H1 (cell line): ENCODE measurements around the gene TCIRG1. TPM values are rescaled to one million over a fixed set of nuclear protein-coding genes. Genes with fewer than 3 reads are reported as not detected.

Experiments
- CTCF ChIA-PET: fragments of 300-600 bp; sonication (Branson Sonifier 250); formaldehyde crosslinking; loops from one replicate; lab custom pipeline; 2021; ENCODE audit not compliant: partially characterized antibody; lab: Charles Lee
- POLR2A ChIA-PET: fragments of 300-600 bp; sonication (Branson Sonifier 250); formaldehyde crosslinking; loops from one replicate; lab custom pipeline; 2021; ENCODE audit warnings: inconsistent platforms; ENCODE audit not compliant: partially characterized antibody; lab: Charles Lee
- DNase-seq, 2 experiments: peaks; one replicate each; pipeline versions ENCODE4 v3.0.0 to v3.0.0-alpha.2; 2010 to 2022; ENCODE audit warnings: low spot score in 2 of 2, low read depth in 1 of 2, mixed read lengths in 1 of 2
- FAIRE-seq: peaks from 2 replicates; lab custom pipeline; 2011; peaks lifted over from hg19 to GRCh38; lab: Jason Lieb, UNC
- H2AFZ ChIP-seq: 2 replicates; pipeline ENCODE4 v1.8.1; 2012; ENCODE audit warnings: low read length, inconsistent platforms
- H2AK5ac ChIP-seq: 2 replicates; pipeline ENCODE4 v1.6.1; 2013; ENCODE audit warnings: low read depth, low read length
- H2BK120ac ChIP-seq: replicated peaks from 2 replicates; pipeline ENCODE3; 2013; ENCODE audit warnings: low read depth, low read length, inconsistent platforms
- H2BK12ac ChIP-seq: 2 replicates; pipeline ENCODE4 v1.6.1; 2013; ENCODE audit warnings: low read depth, low read length
- H2BK15ac ChIP-seq: 2 replicates; pipeline ENCODE4 v1.6.1; 2013; ENCODE audit warnings: low read length
- H2BK20ac ChIP-seq: 2 replicates; pipeline ENCODE4 v1.6.1; 2013; ENCODE audit warnings: low read length
- H2BK5ac ChIP-seq: 2 replicates; pipeline ENCODE4 v1.6.1; 2013; ENCODE audit warnings: low read depth, low read length
- H3K14ac ChIP-seq: 2 replicates; pipeline ENCODE4 v1.6.1; 2013; ENCODE audit warnings: inconsistent platforms; ENCODE audit not compliant: insufficient read length
- H3K18ac ChIP-seq: 2 replicates; pipeline ENCODE4 v1.6.1; 2013; ENCODE audit warnings: low read length; ENCODE audit errors: extremely low read depth
- H3K23ac ChIP-seq: 2 replicates; pipeline ENCODE4 v1.6.1; 2013; ENCODE audit warnings: inconsistent platforms; ENCODE audit not compliant: insufficient read length
- H3K23me2 ChIP-seq: 2 replicates; pipeline ENCODE4 v1.6.1; 2013; ENCODE audit warnings: low read depth, low read length
- H3K27ac ChIP-seq: 2 replicates; pipeline ENCODE4 v1.6.1; 2011; ENCODE audit warnings: low read depth, low read length, inconsistent platforms
- H3K27me3 ChIP-seq, 4 experiments: replicated peaks in 1 of 4; 1 replicate in 1 of 4; 2 replicates in 3 of 4; pipeline versions ENCODE4 v1.6.1 to v1.8.1; 2011 to 2013; ENCODE audit warnings: low read length in 3 of 4, mild to moderate bottlenecking in 3 of 4, inconsistent platforms in 2 of 4, mixed read lengths in 2 of 4, moderate library complexity in 1 of 4; ENCODE audit not compliant: control insufficient read depth in 3 of 4, insufficient read depth in 3 of 4; ENCODE audit errors: extremely low read depth in 1 of 4
- H3K36me3 ChIP-seq, 4 experiments: 2 replicates each; pipeline versions ENCODE4 v1.6.1 to v1.8.1; 2011 to 2013; ENCODE audit warnings: mild to moderate bottlenecking in 4 of 4, low read length in 3 of 4, moderate library complexity in 2 of 4, control low read depth in 1 of 4, inconsistent platforms in 1 of 4; ENCODE audit not compliant: insufficient read depth in 4 of 4, control insufficient read depth in 2 of 4
- H3K4ac ChIP-seq: replicated peaks from 2 replicates; pipeline ENCODE3; 2013; ENCODE audit warnings: low read length, low read depth, mixed read lengths, inconsistent platforms; ENCODE audit not compliant: insufficient read length
- H3K4me1 ChIP-seq, 4 experiments: replicated peaks in 1 of 4; 1 replicate in 1 of 4; 2 replicates in 3 of 4; pipeline versions ENCODE4 v1.6.1 to v1.8.1; 2011 to 2013; ENCODE audit warnings: low read length in 3 of 4, inconsistent platforms in 2 of 4, mixed read lengths in 1 of 4; ENCODE audit not compliant: insufficient read depth in 4 of 4, control insufficient read depth in 3 of 4
- H3K4me2 ChIP-seq, 2 experiments: 2 replicates each; pipeline versions ENCODE4 v1.6.1 to v1.8.1; 2011 to 2013; ENCODE audit warnings: low read depth in 2 of 2, low read length in 2 of 2, control low read depth in 1 of 2, inconsistent platforms in 1 of 2, mild to moderate bottlenecking in 1 of 2; ENCODE audit not compliant: insufficient read depth in 1 of 2
- H3K4me3 ChIP-seq, 4 experiments: fragments of 200-600, 300-600 bp in 1 of 4; sonication (generic), shearing (Covaris generic), sonication (Bioruptor Twin) in 1 of 4; 2 replicates each; pipeline versions ENCODE4 v1.5.1 to v1.8.1; 2011 to 2016; ENCODE audit warnings: low read length in 4 of 4, low read depth in 3 of 4, control low read depth in 2 of 4, inconsistent platforms in 2 of 4, mild to moderate bottlenecking in 2 of 4, mixed read lengths in 1 of 4, moderate library complexity in 1 of 4; ENCODE audit not compliant: insufficient read depth in 2 of 4; ENCODE audit errors: extremely low read depth in 1 of 4
- H3K56ac ChIP-seq: replicated peaks from 2 replicates; pipeline ENCODE3; 2013; ENCODE audit warnings: low read depth, mild to moderate bottlenecking, mixed read lengths, low read length, inconsistent platforms; ENCODE audit not compliant: insufficient read length
- H3K79me1 ChIP-seq: 2 replicates; pipeline ENCODE4 v1.6.1; 2013; ENCODE audit warnings: low read depth, low read length, control low read depth
- H3K79me2 ChIP-seq, 2 experiments: 2 replicates each; pipeline versions ENCODE4 v1.6.1 to v1.8.1; 2012 to 2013; ENCODE audit warnings: low read length in 2 of 2, mild to moderate bottlenecking in 2 of 2, inconsistent platforms in 1 of 2; ENCODE audit not compliant: insufficient read depth in 2 of 2, control insufficient read depth in 1 of 2
- H3K9ac ChIP-seq, 4 experiments: replicated peaks in 1 of 4; 1 replicate in 1 of 4; 2 replicates in 3 of 4; pipeline versions ENCODE4 v1.6.1 to v1.8.1; 2011 to 2013; ENCODE audit warnings: low read depth in 3 of 4, low read length in 3 of 4, control low read depth in 2 of 4, mild to moderate bottlenecking in 2 of 4, moderate library complexity in 2 of 4, inconsistent platforms in 1 of 4; ENCODE audit errors: extremely low read depth in 1 of 4
- H3K9me3 ChIP-seq, 2 experiments: 2 replicates each; pipeline versions ENCODE4 v1.6.1 to v1.8.1; 2012 to 2013; ENCODE audit warnings: mild to moderate bottlenecking in 2 of 2, moderate library complexity in 2 of 2, control low read depth in 1 of 2, inconsistent platforms in 1 of 2, low read depth in 1 of 2, low read length in 1 of 2, mixed read lengths in 1 of 2; ENCODE audit not compliant: insufficient read depth in 2 of 2
- H4K20me1 ChIP-seq, 2 experiments: replicated peaks in 1 of 2; 2 replicates each; pipeline versions ENCODE3 to v1.8.1; 2011 to 2013; ENCODE audit warnings: inconsistent platforms in 2 of 2, low read length in 2 of 2, mild to moderate bottlenecking in 1 of 2; ENCODE audit not compliant: insufficient read depth in 2 of 2, control insufficient read depth in 1 of 2
- H4K5ac ChIP-seq: 2 replicates; pipeline ENCODE4 v1.6.1; 2013; ENCODE audit warnings: low read length, low read depth, mixed read lengths, inconsistent platforms; ENCODE audit not compliant: insufficient read length
- H4K8ac ChIP-seq: 2 replicates; pipeline ENCODE4 v1.8.0; 2013; ENCODE audit warnings: mild to moderate bottlenecking, moderate library complexity, low read length, inconsistent platforms; ENCODE audit not compliant: insufficient read depth; ENCODE audit errors: extremely low read depth
- H4K91ac ChIP-seq: replicated peaks from 2 replicates; pipeline ENCODE3; 2013; ENCODE audit warnings: low read length, mixed read lengths, inconsistent platforms; ENCODE audit not compliant: insufficient read length
- CTCF ChIP-seq, 3 experiments: IDR thresholded peaks; 1 replicate in 2 of 3; 2 replicates in 1 of 3; pipeline versions ENCODE4 v1.5.1 to v1.6.1; 2011; ENCODE audit warnings: low read length in 3 of 3, mild to moderate bottlenecking in 3 of 3, inconsistent platforms in 2 of 3, low read depth in 1 of 3, moderate library complexity in 1 of 3; ENCODE audit not compliant: insufficient read depth in 1 of 3; ENCODE audit errors: control extremely low read depth in 1 of 3
- TAF7 ChIP-seq: optimal IDR thresholded peaks from 2 replicates; pipeline ENCODE3; 2011; ENCODE audit warnings: low read depth, mild to moderate bottlenecking, inconsistent platforms, low read length, moderate library complexity, borderline replicate concordance
- WGBS, 2 experiments: shearing (Covaris generic) in 1 of 2; methylation state at CpG; one replicate each; pipeline versions ENCODE4 v1.1.6 to v1.1.7; 2013 to 2015; ENCODE audit warnings: low lambda C conversion rate in 2 of 2, mixed read lengths in 2 of 2, inconsistent platforms in 1 of 2, low coverage in 1 of 2, missing lambda C conversion rate in 1 of 2; ENCODE audit not compliant: insufficient replicate concordance in 2 of 2, insufficient coverage in 1 of 2, insufficient read length in 1 of 2; ENCODE audit errors: extremely low coverage in 1 of 2, missing lambda C conversion rate in 1 of 2; 5-methylcytosine and 5-hydroxymethylcytosine counted together
- polyA plus RNA-seq, 7 experiments: library from polyadenylated mRNA; depleted of rRNA in 3 of 7; stranded (reverse) in 5 of 7; unstranded in 2 of 7; fragments of >200 nt in 5 of 7; fragments of 200-250 nt in 2 of 7; gene quantifications; 1 replicate in 5 of 7; 2 replicates in 1 of 7; 4 replicates in 1 of 7; pipeline versions ENCODE4 v1.2.1 to v1.2.3, GENCODE V29; 2011 to 2013; ENCODE audit warnings: missing spikeins in 2 of 7, mixed read lengths in 2 of 7
- total RNA-seq: library from RNA; stranded (reverse); fragmentation: NEBNext Ultra II Directional; extraction: Animal tissue kit (Norgen Biotek cat#: 25700); gene quantifications from 2 replicates; pipeline ENCODE4 v1.2.1, GENCODE V29; 2021

Gene TCIRG1
- total and polyA plus RNA-seq, 2 of the 8 experiments (the other 6 are each of a cell fraction or from before 2014, with no cell fraction given), result 25.3 to 39.6 TPM

GRCh38 chr11:68028802-68029545, 9.9 kb upstream of the TCIRG1 start:
- Histone ChIP-seq H3K18ac (no peak overlapping the region), H2BK15ac (peak overlapping the region; percentile 81; the same call in 1 of the 2 replicates), H3K56ac (no peak overlapping the region), H3K9ac (peak overlapping the region in 1 of 4 experiments; percentile 48; a peak in 2 of 7 replicates), H3K4me2 (peak overlapping the region; percentile 70 to 76), H2BK120ac (no peak overlapping the region), H3K4me1 (peaks cover 0 to 8% (median 6%) of the 10 kb centered on the region in 4 experiments; a peak in 5 of 7 replicates), H4K5ac (no peak overlapping the region), H3K14ac (no peak overlapping the region), H2AK5ac (0 out of 2 replicates have a peak overlapping the region, but pooled peaks have one; percentile 54), H4K91ac (no peak overlapping the region), H2BK20ac (0 out of 2 replicates have a peak overlapping the region, but pooled peaks have one; percentile 67), H3K4me3 (peak overlapping the region in 2 of 4 experiments; percentile 5 to 82; a peak in 2 of 8 replicates), H3K79me2 (peaks cover 0 to 22% of the 10 kb centered on the region in 2 experiments; a peak in 2 of 4 replicates), H3K27me3 (no peaks in the 10 kb centered on the region), H2BK12ac (no peak overlapping the region), H3K36me3 (peaks cover 2 to 13% (median 11%) of the 10 kb centered on the region in 4 experiments; a peak in 7 of 8 replicates), H3K9me3 (no peaks in the 10 kb centered on the region), H2BK5ac (0 out of 2 replicates have a peak overlapping the region, but pooled peaks have one; percentile 71), H2AFZ (no peak overlapping the region), H3K23me2 (peaks cover 3% of the 10 kb centered on the region; the same call in 1 of the 2 replicates), H3K27ac (no peak overlapping the region), H3K79me1 (peaks cover 11% of the 10 kb centered on the region), H4K20me1 (peaks cover 0 to 5% of the 10 kb centered on the region in 2 experiments), H3K4ac (no peak overlapping the region), H3K23ac (no peak overlapping the region), H4K8ac (peak overlapping the region; percentile 31; the same call in 1 of the 2 replicates)
- FAIRE-seq (no peak), DNase-seq (no peak)
- ChIA-PET CTCF (interaction anchor here (0.6 to 1.1 kb wide), 2 partner anchors 9 to 130 kb away, joined by 3 read pairs; no protein-coding TSS in a partner anchor), POLR2A (interaction anchor here (0.6 to 16.6 kb wide), 5 partner anchors 9 to 184 kb away, joined by 3 to 183 read pairs (median 4); partner anchors contain the start of gene TCIRG1)
- 93% methylated on average over 12 of the region's 12 CpGs; no CpG with 5 or more reads in 1 of the 2 experiments for WGBS, 2 experiments
- no peak for TF ChIP-seq CTCF (IDR thresholded peaks at IDR 0.05; ENCODE audit: control extremely low read depth in 1 of 3, insufficient read depth in 1 of 3, low read depth in 1 of 3, low read length in 3 of 3)
- TF ChIP-seq TAF7, result no peak
